Kidney epithelial cell (primary cell): ENCODE measurements around the gene DLG2. TPM values are rescaled to one million over a fixed set of nuclear protein-coding genes. Genes with fewer than 3 reads are reported as not detected.

Experiments
- DNase-seq: peaks from one replicate; pipeline ENCODE4 v3.0.0-alpha.2; 2010; ENCODE audit warnings: low read depth
- H3K27me3 ChIP-seq: 2 replicates; pipeline ENCODE4 v1.6.0; 2011; ENCODE audit warnings: low read length; ENCODE audit not compliant: control insufficient read depth, insufficient read depth
- H3K36me3 ChIP-seq: 2 replicates; pipeline ENCODE4 v1.5.1; 2011; ENCODE audit warnings: low read length; ENCODE audit not compliant: control insufficient read depth, insufficient read depth
- H3K4me3 ChIP-seq: 2 replicates; pipeline ENCODE4 v1.5.1; 2011; ENCODE audit warnings: low read depth, mild to moderate bottlenecking, control low read depth, low read length
- total RNA-seq: library from RNA; depleted of rRNA; stranded (reverse); fragments of >200 nt; gene quantifications from 2 replicates; pipeline ENCODE4 v1.2.3, GENCODE V29; 2015
- TF ChIP-seq, protein P1 (sequence below): IDR thresholded peaks from 2 replicates; pipeline ENCODE4 v1.5.1; 2011; ENCODE audit warnings: mild to moderate bottlenecking, moderate library complexity, low read length, control low read depth, inconsistent platforms; ENCODE audit not compliant: insufficient read depth, poor library complexity, severe bottlenecking

Gene DLG2
- total RNA-seq, 1 donor from 2014 or later: 0.75 TPM

DNA sequence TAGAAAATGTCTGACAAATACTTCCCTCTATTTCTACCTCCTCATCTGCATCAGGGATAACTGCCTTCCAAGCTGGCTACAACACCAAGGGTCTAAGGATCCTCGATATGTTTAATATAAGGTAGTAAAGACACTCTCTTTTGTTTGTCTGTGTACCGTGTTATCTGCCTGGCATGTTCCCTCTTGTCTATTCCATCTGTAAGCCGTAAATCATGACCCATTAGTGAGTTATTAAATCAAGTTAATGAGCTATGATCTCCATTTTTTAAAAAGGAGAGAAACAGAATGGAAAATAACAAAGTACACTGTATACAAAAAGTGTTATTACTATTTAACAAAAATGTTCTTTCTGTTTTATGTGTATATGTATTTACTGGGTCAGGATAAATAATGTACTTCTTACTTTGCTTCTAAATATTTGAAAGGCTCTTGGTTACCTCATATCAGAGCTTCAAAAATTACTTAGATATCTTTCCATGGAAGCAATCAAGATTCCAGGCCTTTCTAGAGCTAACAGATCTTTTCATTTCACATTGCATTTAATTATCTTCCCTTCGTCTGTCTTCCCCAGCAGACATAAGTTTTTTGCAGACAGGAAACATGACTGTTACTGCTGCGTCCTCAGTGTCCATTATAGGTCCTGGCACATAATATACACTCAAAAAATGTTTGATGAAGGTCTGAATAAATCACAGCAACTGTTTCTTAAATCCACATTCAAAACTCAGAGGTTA, 1998.4 kb downstream of the DLG2 start:
- TF ChIP-seq, protein P1, sequence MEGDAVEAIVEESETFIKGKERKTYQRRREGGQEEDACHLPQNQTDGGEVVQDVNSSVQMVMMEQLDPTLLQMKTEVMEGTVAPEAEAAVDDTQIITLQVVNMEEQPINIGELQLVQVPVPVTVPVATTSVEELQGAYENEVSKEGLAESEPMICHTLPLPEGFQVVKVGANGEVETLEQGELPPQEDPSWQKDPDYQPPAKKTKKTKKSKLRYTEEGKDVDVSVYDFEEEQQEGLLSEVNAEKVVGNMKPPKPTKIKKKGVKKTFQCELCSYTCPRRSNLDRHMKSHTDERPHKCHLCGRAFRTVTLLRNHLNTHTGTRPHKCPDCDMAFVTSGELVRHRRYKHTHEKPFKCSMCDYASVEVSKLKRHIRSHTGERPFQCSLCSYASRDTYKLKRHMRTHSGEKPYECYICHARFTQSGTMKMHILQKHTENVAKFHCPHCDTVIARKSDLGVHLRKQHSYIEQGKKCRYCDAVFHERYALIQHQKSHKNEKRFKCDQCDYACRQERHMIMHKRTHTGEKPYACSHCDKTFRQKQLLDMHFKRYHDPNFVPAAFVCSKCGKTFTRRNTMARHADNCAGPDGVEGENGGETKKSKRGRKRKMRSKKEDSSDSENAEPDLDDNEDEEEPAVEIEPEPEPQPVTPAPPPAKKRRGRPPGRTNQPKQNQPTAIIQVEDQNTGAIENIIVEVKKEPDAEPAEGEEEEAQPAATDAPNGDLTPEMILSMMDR: no peak
- Histone ChIP-seq H3K4me3 (no peak overlapping the region), H3K36me3 (no peaks in the 10 kb centered on the region), H3K27me3 (no peaks in the 10 kb centered on the region)
- DNase-seq: no peak

DNA sequence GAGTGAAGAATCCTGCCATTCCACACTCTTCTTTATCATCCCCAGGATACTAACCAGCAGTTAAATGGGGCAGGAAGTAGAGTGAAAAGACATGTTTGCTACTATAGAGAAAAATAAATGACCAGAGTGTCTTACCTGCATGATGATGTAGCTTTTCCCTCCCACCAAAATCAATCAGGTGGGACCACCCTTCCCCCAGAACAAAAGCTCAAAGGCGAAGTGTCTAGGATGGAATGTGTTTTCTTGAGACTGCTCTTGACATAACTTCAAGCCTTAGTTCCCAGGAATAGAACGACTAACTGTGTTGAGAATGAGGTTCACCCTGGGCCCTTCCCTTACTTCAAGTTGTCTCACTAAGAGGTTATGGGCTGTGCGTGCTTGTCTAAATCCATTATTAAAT, 2001.8 kb downstream of the DLG2 start:
- H3K27me3 ChIP-seq: no peaks in the 10 kb centered on the region

DNA sequence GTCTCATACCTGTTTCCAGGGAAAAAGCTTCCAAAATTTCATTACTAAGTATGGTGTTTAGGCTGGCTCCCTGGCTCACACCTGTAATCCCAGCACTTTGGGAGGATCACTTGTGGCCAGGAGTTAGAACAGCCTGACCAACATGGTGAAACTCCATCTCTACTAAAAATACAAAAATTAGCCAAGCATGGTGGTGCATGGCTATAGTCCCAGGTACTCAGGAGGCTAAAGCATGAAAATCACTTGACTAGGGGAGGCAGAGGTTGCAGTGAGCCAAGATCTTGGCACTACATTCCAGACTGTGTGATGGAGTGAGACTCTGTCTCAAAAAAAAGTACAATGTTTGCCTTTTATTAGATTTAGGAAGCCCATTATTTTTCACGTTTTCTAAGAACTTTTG, 2009.5 kb downstream of the DLG2 start:
- Histone ChIP-seq H3K36me3 (no peaks in the 10 kb centered on the region), H3K27me3 (no peaks in the 10 kb centered on the region), H3K4me3 (no peak overlapping the region)
- DNase-seq: no peak
- TF ChIP-seq, protein P1: no peak

More for the DNA sequence above, 2001.8 kb downstream of the DLG2 start:
- no peak for DNase-seq
- TF ChIP-seq, protein P1: no peak
- H3K36me3 ChIP-seq: no peaks in the 10 kb centered on the region
- no peak overlapping the region for H3K4me3 ChIP-seq

DNA sequence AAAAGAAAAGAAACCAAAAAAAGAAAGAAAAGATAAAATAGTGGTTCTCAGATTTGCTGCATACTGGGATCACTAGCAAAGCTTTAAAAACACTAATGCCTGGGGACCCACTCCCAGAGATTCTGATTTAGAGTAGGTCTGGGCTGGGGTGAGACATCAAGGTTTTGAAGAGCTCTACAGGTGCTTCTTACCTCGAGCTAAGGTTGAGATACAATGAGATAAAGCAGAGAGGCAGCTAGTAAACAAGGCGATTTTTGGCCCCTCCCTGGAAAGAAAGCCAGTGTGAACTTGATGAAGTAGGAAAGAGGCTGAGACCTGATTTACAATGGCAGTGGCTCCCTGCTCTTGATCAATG, 2013.4 kb downstream of the DLG2 start:
- TF ChIP-seq, protein P1: no peak

DNA sequence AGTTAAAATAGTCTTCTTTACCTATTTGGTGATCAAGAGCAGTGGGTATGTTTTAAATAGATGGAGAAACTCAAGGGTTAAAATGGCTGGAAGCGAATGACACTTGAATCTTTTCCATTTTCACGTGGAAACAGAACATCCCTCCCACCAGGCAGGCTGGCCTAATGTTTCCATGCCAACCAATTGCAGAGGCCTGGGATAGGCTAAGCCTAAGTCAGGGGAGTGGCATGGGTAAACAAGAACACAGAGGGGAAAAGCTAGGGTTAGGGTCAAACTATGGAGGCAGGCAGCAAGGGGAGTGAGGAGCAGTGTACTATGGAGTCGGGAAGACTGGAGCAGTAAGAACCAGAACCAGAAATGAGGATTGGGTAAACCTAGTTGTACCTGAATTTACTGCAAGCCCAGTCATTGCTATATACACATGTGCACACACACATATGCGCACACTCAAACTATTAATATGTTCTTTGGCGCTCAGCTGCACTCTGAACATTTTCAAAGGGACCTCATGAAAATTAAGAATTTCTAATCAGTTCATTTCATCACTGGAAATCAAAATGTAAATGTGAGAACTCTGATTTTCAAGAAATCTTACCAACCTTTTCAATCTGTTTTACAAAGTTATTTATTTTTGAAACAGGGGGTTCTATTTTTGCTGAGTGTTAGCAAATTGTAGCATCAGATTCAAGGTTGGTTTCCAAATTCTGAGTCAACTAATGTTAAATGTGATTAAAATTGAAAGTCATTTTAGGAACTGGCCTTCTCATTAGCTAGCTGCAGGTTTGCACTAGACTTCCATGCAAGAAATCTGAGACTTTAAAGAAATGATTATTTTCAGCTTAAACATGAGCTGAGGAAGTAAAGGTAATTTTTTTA, 2014.0 kb downstream of the DLG2 start:
- no peaks in the 10 kb centered on the region for H3K27me3 ChIP-seq
- no peaks in the 10 kb centered on the region for H3K36me3 ChIP-seq
- TF ChIP-seq, protein P1: no peak
- no peak for DNase-seq
- H3K4me3 ChIP-seq: no peak overlapping the region

More for the DNA sequence above, 2013.4 kb downstream of the DLG2 start:
- no peaks in the 10 kb centered on the region for H3K36me3 ChIP-seq
- DNase-seq: no peak
- no peaks in the 10 kb centered on the region for H3K27me3 ChIP-seq
- H3K4me3 ChIP-seq: no peak overlapping the region
